K562 (cell line): Measurements from ENCODE around the gene ZC3H18. TPM values are rescaled to one million over a fixed set of nuclear protein-coding genes. Genes with fewer than 3 reads are reported as not detected.

Experiments used
- ATAC-seq: fragments of 200-7000 bp; cut with Tn5 transposase; 3 replicates; pipeline ENCODE4 v1.9.1; 2020; ENCODE audit warnings: moderate library complexity
- BruUV-seq: library from RNA; stranded (reverse); fragments of 400-500 nt; replicated peaks from 2 replicates; lab custom pipeline; 2021; lab: Mats Ljungman, UMichigan
- CTCF ChIA-PET: fragments of 300-600 bp; formaldehyde crosslinking; extraction: SDS; loops from one replicate; lab custom pipeline; 2021; ENCODE audit warnings: low intra/inter-chr PET ratio; lab: Yijun Ruan, JAX
- POLR2A ChIA-PET: fragments of 300-600, 350-650 bp; sonication (Branson Sonifier 250); formaldehyde crosslinking; extraction: SDS; loops from one replicate; lab custom pipeline; 2021; ENCODE audit warnings: antibody characterized with exemption, inconsistent platforms; lab: Yijun Ruan, JAX
- DNase-seq, 4 experiments: peaks; one replicate each; pipeline versions ENCODE4 v3.0.0 to v3.0.0-alpha.2; 2011 to 2018; ENCODE audit warnings: low spot score in 3 of 4, mixed read lengths in 3 of 4; ENCODE audit errors: extremely low read depth in 1 of 4
- FAIRE-seq: peaks from 2 replicates; lab custom pipeline; 2011; peaks lifted over from hg19 to GRCh38; lab: Jason Lieb, UNC
- H2AFZ ChIP-seq: 2 replicates; pipeline ENCODE4 v1.6.0; 2011; ENCODE audit warnings: low read depth, low read length, control low read depth, inconsistent platforms
- H3K27ac ChIP-seq: fragments of 200-600 bp; 3 replicates; pipeline ENCODE4 v1.8.0; 2011; ENCODE audit warnings: low read depth, mild to moderate bottlenecking, control low read depth, inconsistent platforms, low read length, moderate library complexity, mixed read lengths; ENCODE audit errors: extremely low read depth
- H3K27me3 ChIP-seq, 2 experiments: fragments of 300-600 bp in 1 of 2; 2 replicates in 1 of 2; 3 replicates in 1 of 2; pipeline versions ENCODE4 v1.6.0 to v1.8.0; 2011; ENCODE audit warnings: inconsistent platforms in 2 of 2, low read length in 2 of 2, mild to moderate bottlenecking in 1 of 2, mixed read lengths in 1 of 2, moderate library complexity in 1 of 2; ENCODE audit not compliant: control insufficient read depth in 2 of 2, insufficient read depth in 2 of 2
- H3K36me3 ChIP-seq: fragments of 300-600 bp; 3 replicates; pipeline ENCODE4 v1.8.0; 2011; ENCODE audit warnings: mild to moderate bottlenecking, low read length, inconsistent platforms; ENCODE audit not compliant: control insufficient read depth, insufficient read depth
- H3K4me1 ChIP-seq, 2 experiments: fragments of 200-600 bp in 1 of 2; replicated peaks in 1 of 2; 2 replicates in 1 of 2; 3 replicates in 1 of 2; pipeline versions ENCODE4 v1.5.1 to v1.8.0; 2011; ENCODE audit warnings: inconsistent platforms in 2 of 2, low read length in 2 of 2, mild to moderate bottlenecking in 1 of 2, mixed read lengths in 1 of 2, moderate library complexity in 1 of 2; ENCODE audit not compliant: control insufficient read depth in 2 of 2, insufficient read depth in 2 of 2
- H3K4me2 ChIP-seq: 2 replicates; pipeline ENCODE4 v1.6.1; 2011; ENCODE audit warnings: low read length, control low read depth, inconsistent platforms, mixed read lengths; ENCODE audit not compliant: insufficient read depth
- H3K4me3 ChIP-seq: fragments of 200-600 bp; sonication (generic), shearing (Covaris generic); 2 replicates; pipeline ENCODE4 v1.5.1; 2016; ENCODE audit warnings: control low read depth, inconsistent platforms
- H3K79me2 ChIP-seq: fragments of 200-600 bp; 3 replicates; pipeline ENCODE4 v1.8.0; 2011; ENCODE audit warnings: low read length, inconsistent platforms; ENCODE audit not compliant: control insufficient read depth, insufficient read depth
- H3K9ac ChIP-seq, 2 experiments: 2 replicates each; pipeline versions ENCODE4 v1.6.0 to v1.6.1; 2011; ENCODE audit warnings: low read depth in 2 of 2, low read length in 2 of 2, control low read depth in 1 of 2, inconsistent platforms in 1 of 2, mild to moderate bottlenecking in 1 of 2, mixed read lengths in 1 of 2; ENCODE audit not compliant: insufficient read depth in 1 of 2
- H3K9me1 ChIP-seq: one replicate; pipeline ENCODE4 v1.6.0; 2011; ENCODE audit warnings: inconsistent platforms, mild to moderate bottlenecking, low read length, moderate library complexity; ENCODE audit not compliant: control insufficient read depth, insufficient read depth
- H3K9me3 ChIP-seq: replicated peaks from 2 replicates; pipeline ENCODE4 v1.5.1; 2011; ENCODE audit warnings: low read depth, low read length, inconsistent platforms; ENCODE audit not compliant: control insufficient read depth, insufficient read depth
- H4K20me1 ChIP-seq: replicated peaks from 2 replicates; pipeline ENCODE4 v1.6.1; 2011; ENCODE audit warnings: low read length, inconsistent platforms, mixed read lengths; ENCODE audit not compliant: control insufficient read depth, insufficient read depth
- CBX3 ChIP-seq, 2 experiments: IDR thresholded peaks; 1 replicate in 1 of 2; 2 replicates in 1 of 2; pipeline ENCODE4 v1.6.1; 2012; ENCODE audit warnings: inconsistent platforms in 2 of 2, low read length in 2 of 2, borderline replicate concordance in 1 of 2, control low read depth in 1 of 2
- FIP1L1 ChIP-seq: fragments of 200-400 bp; formaldehyde crosslinking; IDR thresholded peaks from 2 replicates; pipeline ENCODE4 v1.6.1; 2018; ENCODE audit warnings: mild to moderate bottlenecking, low read depth, low read length; ENCODE audit not compliant: poor library complexity, severe bottlenecking
- FOXJ2 ChIP-seq: fragments of 200-800 bp; sonication (Bioruptor generic); IDR thresholded peaks from 2 replicates; pipeline ENCODE4 v1.6.1; 2016; ENCODE audit warnings: missing genetic modification characterization, missing compliant biosample characterization
- HNRNPL ChIP-seq: fragments of 200-400 bp; formaldehyde crosslinking; IDR thresholded peaks from 2 replicates; pipeline ENCODE4 v1.6.1; 2017; ENCODE audit warnings: low read depth, mild to moderate bottlenecking, low read length
- MTA1 ChIP-seq: fragments of 450-650 bp; IDR thresholded peaks from 2 replicates; pipeline ENCODE4 v1.6.1; 2017; ENCODE audit warnings: borderline replicate concordance
- POLR2G ChIP-seq: fragments of 200-400 bp; formaldehyde crosslinking; IDR thresholded peaks from 2 replicates; pipeline ENCODE4 v1.6.1; 2017; ENCODE audit warnings: low read depth, mild to moderate bottlenecking, antibody characterized with exemption, low read length, moderate library complexity
- RBM22 ChIP-seq: fragments of 200-400 bp; formaldehyde crosslinking; IDR thresholded peaks from 2 replicates; pipeline ENCODE4 v1.6.1; 2018; ENCODE audit warnings: low read length, low read depth; ENCODE audit not compliant: poor library complexity, severe bottlenecking
- SNRNP70 ChIP-seq: fragments of 200-400 bp; formaldehyde crosslinking; optimal IDR thresholded peaks from 2 replicates; pipeline ENCODE3; 2017; ENCODE audit warnings: low read depth, low read length
- TARDBP ChIP-seq: fragments of 450-650 bp; IDR thresholded peaks from 2 replicates; pipeline ENCODE4 v1.6.1; 2016
- ZFPM2 ChIP-seq: fragments of 250-450 bp; sonication (Bioruptor Pico); IDR thresholded peaks from 2 replicates; pipeline ENCODE4 v1.5.1; 2022; ENCODE audit warnings: mild to moderate bottlenecking
- ZNF121 ChIP-seq: sonication (generic); formaldehyde crosslinking; conservative IDR thresholded peaks from 2 replicates; pipeline ENCODE4 v1.8.0; 2022; ENCODE audit warnings: missing genetic modification reagents
- ZNF239 ChIP-seq: fragments of 250-450 bp; sonication (Bioruptor Pico); IDR thresholded peaks from 2 replicates; pipeline ENCODE4 v1.4.0; 2020; ENCODE audit warnings: mild to moderate bottlenecking
- WGBS: fragments of 100-300 bp; shearing (Covaris generic); methylation state at CpG from one replicate; pipeline ENCODE4 v1.1.6; 2016; ENCODE audit warnings: low coverage, mixed read lengths; ENCODE audit not compliant: insufficient coverage; ENCODE audit errors: missing lambda C conversion rate; 5-methylcytosine and 5-hydroxymethylcytosine counted together
- in situ Hi-C: fragments of 300-500 bp; cut with MboI; formaldehyde crosslinking; loops from 4 replicates; pipeline ENCODE4 v1.15.0; 2018; ENCODE audit warnings: inconsistent platforms, mixed read lengths
- intact Hi-C: fragments of 100-400 bp; cut with micrococcal nuclease; formaldehyde crosslinking; loops from 2 replicates; pipeline ENCODE4 v1.14.2; 2022
- polyA plus RNA-seq, 8 experiments: library from polyadenylated mRNA; depleted of rRNA in 4 of 8; stranded (reverse) in 5 of 8; unstranded in 3 of 8; fragments of >200 nt; fragmentation: Nextera tagmentation in 2 of 8; fragmentation: Illumina TruSeq in 1 of 8; extraction: Ambion mirVana in 2 of 8; extraction: Trizol in 1 of 8; gene quantifications; 2 replicates each; pipeline versions ENCODE4 v1.2.1 to v1.2.3, GENCODE V29; 2011 to 2014; ENCODE audit warnings: inconsistent platforms in 1 of 8, missing spikeins in 1 of 8
- total RNA-seq, 7 experiments: library from RNA; depleted of rRNA in 6 of 7; stranded (reverse); fragments of >200 nt in 6 of 7; fragmentation: Illumina TruSeq in 2 of 7; extraction: Trizol in 2 of 7; gene quantifications; 2 replicates each; pipeline versions ENCODE4 v1.2.1 to v1.2.3, GENCODE V29; 2011 to 2021; ENCODE audit warnings: low replicate concordance in 1 of 7
- TF ChIP-seq, protein P1 (sequence below): fragments of 450-650 bp; formaldehyde crosslinking; IDR thresholded peaks from 2 replicates; pipeline ENCODE4 v1.4.0; 2020; ENCODE audit warnings: mild to moderate bottlenecking, moderate library complexity
- TF ChIP-seq, protein P2 (sequence below): fragments of 450-650 bp; IDR thresholded peaks from 2 replicates; pipeline ENCODE4 v1.6.1; 2016; ENCODE audit warnings: borderline replicate concordance
- TF ChIP-seq, protein P3 (sequence below): sonication (generic); formaldehyde crosslinking; IDR thresholded peaks from 2 replicates; pipeline ENCODE4 v1.8.1; 2023; ENCODE audit warnings: mild to moderate bottlenecking, missing genetic modification reagents

The ZC3H18 gene
- total and polyA plus RNA-seq, 9 of the 15 experiments (the other 6 are each of a cell fraction or from before 2014, with no cell fraction given) = 1.7 to 88.7 (median 26.9) TPM

DNA sequence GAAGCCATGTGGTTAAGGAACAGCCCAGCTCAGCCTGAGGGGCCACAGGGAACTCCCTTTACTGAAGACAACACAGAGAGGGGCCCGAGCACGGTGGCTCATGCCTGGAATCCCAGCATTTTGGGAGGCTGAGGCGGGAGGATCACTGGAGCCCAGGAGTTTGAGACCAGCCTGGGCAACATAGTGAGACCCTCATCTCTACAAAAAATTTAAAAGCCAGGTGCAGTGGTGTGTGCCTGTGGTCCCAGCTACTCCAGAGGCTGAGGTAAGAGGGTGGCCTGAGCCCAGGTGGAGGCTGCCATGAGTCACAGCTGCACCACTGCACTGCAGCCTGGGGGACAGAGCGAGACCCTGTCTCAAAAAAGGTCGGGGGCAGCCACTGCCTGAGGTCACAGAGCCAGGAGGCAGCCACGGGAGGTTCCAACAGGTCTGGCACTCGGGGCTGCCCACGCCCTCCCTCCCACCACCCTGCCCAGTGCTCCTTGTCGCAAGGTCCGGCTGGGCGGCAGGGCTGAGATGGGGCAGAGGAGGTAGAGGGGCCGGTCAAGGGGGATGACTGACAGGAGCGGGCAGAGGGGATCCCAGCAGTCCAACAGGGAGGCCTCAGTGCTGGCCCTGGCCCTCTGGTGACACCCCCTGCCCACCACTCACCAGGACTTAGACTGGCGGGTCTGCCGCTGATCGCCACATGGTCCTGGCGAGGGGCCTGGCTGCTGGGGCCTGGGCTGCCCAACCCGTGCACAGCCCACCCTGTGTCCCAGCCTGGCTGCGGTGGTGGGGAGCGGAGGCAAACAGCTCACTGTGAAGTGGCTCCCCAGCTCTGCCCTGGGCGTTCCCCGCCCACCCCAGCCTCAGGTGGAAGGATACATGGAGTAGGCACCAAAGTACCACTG lies 77.2 kb downstream of the ZC3H18 start:
- no TSS peak for BruUV-seq
- peaks cover 33% of the 10 kb centered on the region for H3K79me2 ChIP-seq
- H3K36me3 ChIP-seq = peaks cover 47% of the 10 kb centered on the region; the same call in 2 of the 3 replicates
- no peak overlapping the region for H2AFZ ChIP-seq
- H3K4me1 ChIP-seq = peaks cover 11 to 82% of the 10 kb centered on the region in 2 experiments; a peak in 4 of 5 replicates
- ATAC-seq = no peak
- H3K9me1 ChIP-seq = no peaks in the 10 kb centered on the region
- H3K4me3 ChIP-seq = no peak overlapping the region
- peak overlapping the region in 1 of 2 experiments; percentile 66; a peak in 2 of 4 replicates for H3K9ac ChIP-seq
- no peak overlapping the region for H3K4me2 ChIP-seq
- H3K9me3 ChIP-seq = no peaks in the 10 kb centered on the region
- in situ Hi-C loops = no loop called here
- DNase-seq = no peak
- no peaks in the 10 kb centered on the region for H3K27me3 ChIP-seq
- ChIA-PET POLR2A (interaction anchor here (0.6 to 0.7 kb wide), 2 partner anchors 9 to 567 kb away, joined by 3 read pairs; partner anchors contain the start of gene IL17C), CTCF (no interaction called here)
- no peak for FAIRE-seq
- WGBS = 90% methylated on average over 22 of the region's 22 CpGs
- H3K27ac ChIP-seq = no peak overlapping the region
- H4K20me1 ChIP-seq = peaks cover 8% of the 10 kb centered on the region; the same call in 1 of the 2 replicates
- intact Hi-C loops = no loop called here
- TF ChIP-seq MTA1 (no peak), FOXJ2 (tag) (no peak), CBX3 (IDR thresholded peaks at IDR 0.05; ENCODE audit: borderline replicate concordance in 1 of 2, low read length in 2 of 2) (no peak), RBM22 (peak; percentile 78), POLR2G (peak; percentile 65), FIP1L1 (peak; percentile 38), ZNF121 (CRISPR knock-in tag) (peak; percentile 38; the same call in 1 of the 2 replicates), SNRNP70 (no peak), HNRNPL (0 out of 2 replicates have a peak, but pooled peaks have one; percentile 40), ZFPM2 (CRISPR knock-in tag) (no peak), ZNF239 (CRISPR knock-in tag) (no peak), TARDBP (no peak)
- TF ChIP-seq, protein P1, sequence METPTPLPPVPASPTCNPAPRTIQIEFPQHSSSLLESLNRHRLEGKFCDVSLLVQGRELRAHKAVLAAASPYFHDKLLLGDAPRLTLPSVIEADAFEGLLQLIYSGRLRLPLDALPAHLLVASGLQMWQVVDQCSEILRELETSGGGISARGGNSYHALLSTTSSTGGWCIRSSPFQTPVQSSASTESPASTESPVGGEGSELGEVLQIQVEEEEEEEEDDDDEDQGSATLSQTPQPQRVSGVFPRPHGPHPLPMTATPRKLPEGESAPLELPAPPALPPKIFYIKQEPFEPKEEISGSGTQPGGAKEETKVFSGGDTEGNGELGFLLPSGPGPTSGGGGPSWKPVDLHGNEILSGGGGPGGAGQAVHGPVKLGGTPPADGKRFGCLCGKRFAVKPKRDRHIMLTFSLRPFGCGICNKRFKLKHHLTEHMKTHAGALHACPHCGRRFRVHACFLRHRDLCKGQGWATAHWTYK (CRISPR knock-in tag) = no peak
- TF ChIP-seq, protein P2, sequence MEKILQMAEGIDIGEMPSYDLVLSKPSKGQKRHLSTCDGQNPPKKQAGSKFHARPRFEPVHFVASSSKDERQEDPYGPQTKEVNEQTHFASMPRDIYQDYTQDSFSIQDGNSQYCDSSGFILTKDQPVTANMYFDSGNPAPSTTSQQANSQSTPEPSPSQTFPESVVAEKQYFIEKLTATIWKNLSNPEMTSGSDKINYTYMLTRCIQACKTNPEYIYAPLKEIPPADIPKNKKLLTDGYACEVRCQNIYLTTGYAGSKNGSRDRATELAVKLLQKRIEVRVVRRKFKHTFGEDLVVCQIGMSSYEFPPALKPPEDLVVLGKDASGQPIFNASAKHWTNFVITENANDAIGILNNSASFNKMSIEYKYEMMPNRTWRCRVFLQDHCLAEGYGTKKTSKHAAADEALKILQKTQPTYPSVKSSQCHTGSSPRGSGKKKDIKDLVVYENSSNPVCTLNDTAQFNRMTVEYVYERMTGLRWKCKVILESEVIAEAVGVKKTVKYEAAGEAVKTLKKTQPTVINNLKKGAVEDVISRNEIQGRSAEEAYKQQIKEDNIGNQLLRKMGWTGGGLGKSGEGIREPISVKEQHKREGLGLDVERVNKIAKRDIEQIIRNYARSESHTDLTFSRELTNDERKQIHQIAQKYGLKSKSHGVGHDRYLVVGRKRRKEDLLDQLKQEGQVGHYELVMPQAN = no peak
- TF ChIP-seq, protein P3, sequence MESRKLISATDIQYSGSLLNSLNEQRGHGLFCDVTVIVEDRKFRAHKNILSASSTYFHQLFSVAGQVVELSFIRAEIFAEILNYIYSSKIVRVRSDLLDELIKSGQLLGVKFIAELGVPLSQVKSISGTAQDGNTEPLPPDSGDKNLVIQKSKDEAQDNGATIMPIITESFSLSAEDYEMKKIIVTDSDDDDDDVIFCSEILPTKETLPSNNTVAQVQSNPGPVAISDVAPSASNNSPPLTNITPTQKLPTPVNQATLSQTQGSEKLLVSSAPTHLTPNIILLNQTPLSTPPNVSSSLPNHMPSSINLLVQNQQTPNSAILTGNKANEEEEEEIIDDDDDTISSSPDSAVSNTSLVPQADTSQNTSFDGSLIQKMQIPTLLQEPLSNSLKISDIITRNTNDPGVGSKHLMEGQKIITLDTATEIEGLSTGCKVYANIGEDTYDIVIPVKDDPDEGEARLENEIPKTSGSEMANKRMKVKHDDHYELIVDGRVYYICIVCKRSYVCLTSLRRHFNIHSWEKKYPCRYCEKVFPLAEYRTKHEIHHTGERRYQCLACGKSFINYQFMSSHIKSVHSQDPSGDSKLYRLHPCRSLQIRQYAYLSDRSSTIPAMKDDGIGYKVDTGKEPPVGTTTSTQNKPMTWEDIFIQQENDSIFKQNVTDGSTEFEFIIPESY (CRISPR knock-in tag) = 0 out of 2 replicates have a peak, but pooled peaks have one; percentile 55
